OCI-LY1 (cell line): ENCODE data around the gene NOS3.

Experiments
- EZH2 ChIP-seq: fragments of 200-600 bp; sonication (generic), shearing (Covaris generic); IDR thresholded peaks from 2 replicates; pipeline ENCODE4 v1.8.0; 2017; ENCODE audit warnings: borderline replicate concordance, mixed run types, mild to moderate bottlenecking, antibody characterized with exemption, low read length, moderate library complexity, mixed read lengths
- TF ChIP-seq, protein P1 (sequence below): fragments of 200-600 bp; sonication (generic), shearing (Covaris generic); IDR thresholded peaks from 2 replicates; pipeline ENCODE4 v1.5.1; 2017; ENCODE audit warnings: mild to moderate bottlenecking, antibody characterized with exemption, low read length, moderate library complexity, mixed read lengths

DNA sequence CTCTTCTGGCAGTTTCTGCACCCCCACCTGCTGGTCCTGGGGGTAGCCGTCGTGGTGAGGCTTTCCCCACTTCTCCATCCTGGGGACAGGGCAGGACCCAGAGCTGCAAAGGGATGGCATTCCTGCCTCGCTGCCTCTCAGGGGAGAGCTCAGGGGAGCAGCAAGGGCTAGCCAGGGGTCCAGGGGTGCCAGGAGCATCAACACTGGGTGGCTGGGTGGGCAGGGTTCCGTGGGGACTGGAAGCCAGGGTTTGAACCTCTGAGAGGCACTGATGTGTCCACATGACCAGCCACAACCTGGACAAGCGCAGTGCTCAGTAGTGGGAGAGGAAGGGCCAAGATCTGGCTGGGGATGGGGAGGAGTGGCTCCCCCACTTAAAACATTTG lies 43.0 kb downstream of the NOS3 start:
- TF ChIP-seq, protein P1, sequence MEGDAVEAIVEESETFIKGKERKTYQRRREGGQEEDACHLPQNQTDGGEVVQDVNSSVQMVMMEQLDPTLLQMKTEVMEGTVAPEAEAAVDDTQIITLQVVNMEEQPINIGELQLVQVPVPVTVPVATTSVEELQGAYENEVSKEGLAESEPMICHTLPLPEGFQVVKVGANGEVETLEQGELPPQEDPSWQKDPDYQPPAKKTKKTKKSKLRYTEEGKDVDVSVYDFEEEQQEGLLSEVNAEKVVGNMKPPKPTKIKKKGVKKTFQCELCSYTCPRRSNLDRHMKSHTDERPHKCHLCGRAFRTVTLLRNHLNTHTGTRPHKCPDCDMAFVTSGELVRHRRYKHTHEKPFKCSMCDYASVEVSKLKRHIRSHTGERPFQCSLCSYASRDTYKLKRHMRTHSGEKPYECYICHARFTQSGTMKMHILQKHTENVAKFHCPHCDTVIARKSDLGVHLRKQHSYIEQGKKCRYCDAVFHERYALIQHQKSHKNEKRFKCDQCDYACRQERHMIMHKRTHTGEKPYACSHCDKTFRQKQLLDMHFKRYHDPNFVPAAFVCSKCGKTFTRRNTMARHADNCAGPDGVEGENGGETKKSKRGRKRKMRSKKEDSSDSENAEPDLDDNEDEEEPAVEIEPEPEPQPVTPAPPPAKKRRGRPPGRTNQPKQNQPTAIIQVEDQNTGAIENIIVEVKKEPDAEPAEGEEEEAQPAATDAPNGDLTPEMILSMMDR: no peak
- TF ChIP-seq EZH2: no peak
